ENCODE results near the gene DLL3. TPM values are rescaled to one million over a fixed set of nuclear protein-coding genes. Genes with fewer than 3 reads are reported as not detected.
"Not testable (repeated sequence)": the region's sequence is repeated elsewhere in the genome, so short reads cannot be mapped to it uniquely, and the experiment has no call there.

Gene DLL3, protein sequence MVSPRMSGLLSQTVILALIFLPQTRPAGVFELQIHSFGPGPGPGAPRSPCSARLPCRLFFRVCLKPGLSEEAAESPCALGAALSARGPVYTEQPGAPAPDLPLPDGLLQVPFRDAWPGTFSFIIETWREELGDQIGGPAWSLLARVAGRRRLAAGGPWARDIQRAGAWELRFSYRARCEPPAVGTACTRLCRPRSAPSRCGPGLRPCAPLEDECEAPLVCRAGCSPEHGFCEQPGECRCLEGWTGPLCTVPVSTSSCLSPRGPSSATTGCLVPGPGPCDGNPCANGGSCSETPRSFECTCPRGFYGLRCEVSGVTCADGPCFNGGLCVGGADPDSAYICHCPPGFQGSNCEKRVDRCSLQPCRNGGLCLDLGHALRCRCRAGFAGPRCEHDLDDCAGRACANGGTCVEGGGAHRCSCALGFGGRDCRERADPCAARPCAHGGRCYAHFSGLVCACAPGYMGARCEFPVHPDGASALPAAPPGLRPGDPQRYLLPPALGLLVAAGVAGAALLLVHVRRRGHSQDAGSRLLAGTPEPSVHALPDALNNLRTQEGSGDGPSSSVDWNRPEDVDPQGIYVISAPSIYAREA
- polyA plus RNA-seq (ENCODE audit: insufficient read length in 3 of 3): under 1 TPM; 0.47 to 0.96 (median 0.70) TPM
- long read RNA-seq, donor 1: 0 reads
- long read RNA-seq, donor 2: 0 reads
- long read RNA-seq, donor 3: 0 reads
- long read RNA-seq, donor 4: 0 reads
- long read RNA-seq, donor 5: 0 reads
- long read RNA-seq, donor 6: 0 reads
- long read RNA-seq, donor 7: 0 reads
- long read RNA-seq, donor 8: 0 reads
- long read RNA-seq, donor 9: 0 reads
- long read RNA-seq, donor 10: 0 reads
- long read RNA-seq, donor 11: 0 reads
- long read RNA-seq, donor 12: 0 reads
- long read RNA-seq, donor 13: 0 reads
- long read RNA-seq, donor 14: 0 reads
- long read RNA-seq, donor 15: 0 reads
- long read RNA-seq, donor 16: 0 reads

DNA sequence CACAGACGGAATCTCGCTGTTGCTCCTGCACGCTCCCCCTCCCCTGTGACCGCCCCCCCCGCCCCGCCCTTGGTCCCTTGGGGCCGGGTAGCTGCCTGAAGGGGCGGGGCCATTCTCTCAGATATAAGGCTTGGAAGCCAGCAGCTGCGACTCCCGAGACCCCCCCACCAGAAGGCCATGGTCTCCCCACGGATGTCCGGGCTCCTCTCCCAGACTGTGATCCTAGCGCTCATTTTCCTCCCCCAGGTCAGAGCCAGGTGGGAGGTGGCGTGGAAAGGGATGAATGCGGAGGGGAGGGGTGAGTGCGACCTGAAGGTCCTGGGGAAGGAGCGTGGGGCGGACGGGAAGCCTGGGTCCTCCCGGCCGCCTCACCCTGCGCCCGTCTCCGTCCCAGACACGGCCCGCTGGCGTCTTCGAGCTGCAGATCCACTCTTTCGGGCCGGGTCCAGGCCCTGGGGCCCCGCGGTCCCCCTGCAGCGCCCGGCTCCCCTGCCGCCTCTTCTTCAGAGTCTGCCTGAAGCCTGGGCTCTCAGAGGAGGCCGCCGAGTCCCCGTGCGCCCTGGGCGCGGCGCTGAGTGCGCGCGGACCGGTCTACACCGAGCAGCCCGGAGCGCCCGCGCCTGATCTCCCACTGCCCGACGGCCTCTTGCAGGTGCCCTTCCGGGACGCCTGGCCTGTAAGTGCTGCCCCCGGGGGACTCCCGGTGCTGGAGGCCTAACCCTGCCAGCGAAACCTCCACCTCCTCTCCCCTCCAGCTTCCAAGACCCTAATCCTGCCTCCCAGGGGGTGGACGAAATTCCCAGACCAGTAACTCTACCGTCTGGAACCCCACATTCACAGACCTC is at the start of gene DLL3:
TSS of gene DLL3 (plus strand) at position 150 of the 845 bp plus-strand sequence. CDS start at position 178, 28 bp downstream.
- DNase-seq: no peak

DNA sequence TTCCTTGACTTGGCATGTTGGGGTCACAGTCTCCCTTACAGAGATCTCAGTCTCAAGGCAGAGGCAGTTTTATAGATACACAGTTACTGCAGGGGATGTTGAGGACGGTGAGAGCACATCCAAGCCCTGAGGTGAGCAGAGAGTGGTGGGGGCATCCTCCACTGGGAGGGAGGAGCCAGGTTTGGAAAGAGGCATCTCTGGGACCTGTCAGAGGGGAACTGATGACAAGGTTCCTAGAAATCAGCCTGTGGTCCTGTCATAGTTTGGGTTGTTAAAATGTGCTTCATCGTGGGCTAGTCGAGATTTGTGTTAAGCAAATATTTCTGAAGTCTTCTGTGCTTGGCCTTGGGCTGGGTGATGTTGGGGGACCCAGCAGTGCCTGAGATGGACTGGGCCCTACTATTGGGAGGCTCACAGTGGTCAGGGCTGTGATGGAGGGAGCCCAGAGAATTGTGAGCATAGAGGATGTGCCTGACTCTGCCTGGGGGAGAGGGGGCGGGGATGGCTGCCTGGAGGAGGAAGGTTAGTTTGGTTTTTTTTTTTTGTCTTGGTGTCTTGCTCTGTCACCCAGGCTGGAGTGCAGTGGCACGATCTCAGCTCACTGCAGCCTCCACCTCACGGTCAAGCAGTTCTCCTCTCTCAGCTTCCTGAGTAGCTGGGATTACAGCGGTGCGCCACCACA is 49.5 kb upstream of the DLL3 start:
- DNase-seq: no peak

DNA sequence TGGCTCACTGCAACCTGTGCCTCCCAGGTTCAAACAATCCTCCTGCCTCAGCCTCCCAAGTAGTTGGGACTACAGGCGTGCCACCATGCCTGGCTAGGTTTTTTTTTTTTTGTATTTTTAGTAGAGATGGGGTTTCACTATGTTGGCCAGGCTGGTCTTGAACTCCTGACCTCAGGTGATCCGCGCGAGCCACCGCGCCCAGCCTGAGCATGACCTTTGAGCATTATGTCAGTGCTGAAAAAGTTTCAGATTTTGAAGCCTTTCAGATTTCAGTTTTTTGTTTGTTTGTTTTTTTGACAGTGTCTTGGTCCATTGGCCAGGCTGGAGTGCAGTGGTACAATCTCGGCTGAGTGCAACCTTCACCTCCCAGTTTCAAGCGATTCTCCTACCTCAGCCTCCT is 47.5 kb upstream of the DLL3 start:
- not testable (repeated sequence) for DNase-seq

DNA sequence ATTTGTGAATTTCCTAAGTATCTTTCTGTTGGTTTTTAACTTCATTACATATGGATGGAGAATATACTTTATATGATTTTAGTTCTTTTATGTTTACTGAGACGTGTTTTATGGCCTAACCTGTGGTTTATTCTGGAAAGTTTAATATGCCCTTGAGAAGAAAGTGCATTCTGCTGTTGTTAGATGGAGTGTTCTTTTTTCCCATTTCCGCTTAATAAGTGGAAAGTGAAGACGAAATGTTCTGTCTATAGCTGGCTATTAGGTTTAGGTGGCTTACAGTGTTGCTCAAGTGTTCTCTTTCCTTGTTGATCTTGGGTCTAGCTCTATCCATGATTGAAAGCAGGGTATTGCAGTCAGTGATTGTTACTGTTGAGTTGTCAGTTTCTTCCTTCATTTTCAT is 35.3 kb upstream of the DLL3 start:
- no peak for DNase-seq

DNA sequence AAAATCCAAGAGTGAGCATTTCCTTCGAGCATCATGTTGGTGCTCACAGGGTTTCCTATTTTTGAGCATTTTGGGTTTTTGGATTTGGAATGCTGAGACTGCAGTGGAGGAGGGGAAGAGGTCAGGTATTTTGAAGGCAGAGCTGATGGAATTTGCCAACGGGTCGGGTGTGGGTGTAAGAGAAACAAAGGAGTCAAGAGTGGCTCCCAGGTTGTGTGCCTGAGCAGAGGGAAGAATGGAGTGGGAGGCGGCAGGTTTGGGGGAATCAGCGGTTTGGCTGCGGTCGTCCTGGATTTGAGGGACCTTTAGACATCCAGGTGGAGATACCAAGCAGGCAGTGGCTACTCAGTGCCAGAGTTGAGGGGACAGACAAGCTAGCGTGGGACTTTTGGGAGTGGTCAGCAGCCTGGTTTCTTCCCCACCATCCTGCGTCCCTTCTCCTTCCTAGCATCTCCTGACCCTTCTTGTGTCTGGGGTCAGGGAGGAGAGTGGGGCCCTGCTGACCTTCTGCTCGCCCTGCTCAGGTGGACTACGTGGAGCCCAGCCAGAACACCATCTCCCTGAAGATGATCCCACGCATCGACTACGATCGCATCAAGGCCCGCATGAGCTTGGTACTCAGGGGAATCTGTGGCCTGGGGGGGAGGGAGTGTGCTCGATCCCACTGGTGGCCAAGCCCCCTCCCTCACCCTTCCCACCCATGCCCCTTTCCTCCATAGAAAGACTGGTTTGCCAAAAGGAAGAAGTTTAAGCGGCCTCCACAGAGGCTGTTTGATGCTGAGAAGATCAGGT is 32.6 kb upstream of the DLL3 start:
- no peak for DNase-seq

DNA sequence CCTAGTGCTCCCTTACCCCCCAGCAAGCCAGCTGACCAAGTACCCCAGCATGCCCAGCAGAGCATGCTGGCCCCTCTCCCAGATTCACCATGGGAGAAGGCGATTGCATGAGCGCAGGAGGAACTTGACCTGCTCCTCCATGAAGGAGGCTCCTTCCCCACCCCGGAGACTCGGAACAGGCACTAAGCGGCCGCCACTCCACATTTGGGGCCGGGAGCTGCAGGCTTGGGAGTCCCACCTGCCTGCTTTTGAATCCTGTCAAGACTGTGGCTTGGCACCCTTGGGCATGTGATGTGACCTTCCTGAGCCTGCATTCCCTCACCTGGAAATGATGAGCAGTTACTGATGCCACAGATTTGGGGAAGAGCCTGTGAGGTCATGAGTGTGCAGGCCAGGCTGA is 30.8 kb upstream of the DLL3 start:
- DNase-seq: no peak

DNA sequence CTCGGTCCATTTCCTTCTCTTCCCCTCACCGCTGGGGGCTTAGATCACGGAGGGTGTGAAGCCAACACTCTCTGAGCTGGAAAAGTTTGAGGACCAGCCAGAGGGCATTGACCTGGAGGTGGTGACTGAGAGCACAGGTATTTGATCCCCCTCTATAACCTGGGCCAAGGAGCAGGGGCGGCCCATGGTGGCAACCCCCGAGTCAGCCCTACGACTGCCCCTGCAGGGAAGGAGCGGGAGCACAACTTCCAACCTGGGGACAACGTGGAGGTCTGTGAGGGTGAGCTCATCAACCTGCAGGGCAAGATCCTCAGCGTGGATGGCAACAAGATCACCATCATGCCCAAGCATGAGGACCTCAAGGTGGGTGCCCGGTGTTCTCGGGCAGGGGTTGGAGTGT is 29.7 kb upstream of the DLL3 start:
- no peak for DNase-seq

DNA sequence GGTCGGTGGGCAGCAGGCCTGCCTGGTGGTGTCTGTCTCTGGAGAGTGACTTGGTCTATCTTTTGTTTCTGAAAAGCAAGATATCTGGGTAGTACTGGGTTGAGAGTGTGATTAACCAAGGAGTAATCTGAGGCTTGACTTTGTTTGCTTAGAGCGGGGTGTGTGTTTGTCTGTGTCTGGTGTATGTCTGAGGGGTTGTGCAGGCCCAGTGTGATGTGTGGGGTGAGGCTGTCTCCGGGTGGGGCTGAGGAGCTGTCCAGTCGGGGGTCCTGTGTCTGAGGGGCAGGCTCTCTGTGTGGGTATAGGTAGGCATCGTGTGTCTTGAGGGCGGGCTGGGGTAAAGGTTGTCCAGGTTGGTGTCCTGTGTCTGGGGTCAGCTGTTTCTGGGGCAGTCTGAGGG is 29.2 kb upstream of the DLL3 start:
- no peak for DNase-seq

DNA sequence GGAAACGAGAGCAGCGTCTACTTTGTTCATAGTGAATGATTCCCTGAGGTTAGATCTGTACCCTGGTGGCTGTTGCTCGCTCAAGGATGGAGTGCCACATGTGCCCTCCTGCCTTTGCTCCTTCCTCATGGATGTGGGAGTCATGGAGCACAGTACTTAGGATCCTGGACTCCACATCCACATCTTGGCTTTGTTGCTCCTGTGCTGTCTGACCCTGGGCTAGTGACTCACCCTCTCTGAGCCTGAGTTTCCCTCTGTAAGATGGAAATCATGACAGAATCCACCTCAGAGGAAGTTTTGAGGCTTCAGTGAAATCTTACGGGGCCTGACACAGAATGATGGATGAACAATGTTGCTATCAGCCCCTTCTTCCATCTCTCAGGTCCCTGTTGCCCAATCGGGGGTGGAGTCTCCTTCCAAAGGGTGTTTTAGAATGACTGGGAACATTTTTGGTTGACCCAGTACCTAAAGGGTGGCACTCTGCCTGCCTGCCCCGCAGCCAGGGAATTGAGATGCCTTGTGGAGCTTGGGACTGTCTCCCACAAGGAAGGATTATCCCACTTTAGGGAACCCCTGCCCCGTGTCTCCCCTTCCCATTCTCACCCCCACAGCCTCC is 27.9 kb upstream of the DLL3 start:
- DNase-seq: no peak

DNA sequence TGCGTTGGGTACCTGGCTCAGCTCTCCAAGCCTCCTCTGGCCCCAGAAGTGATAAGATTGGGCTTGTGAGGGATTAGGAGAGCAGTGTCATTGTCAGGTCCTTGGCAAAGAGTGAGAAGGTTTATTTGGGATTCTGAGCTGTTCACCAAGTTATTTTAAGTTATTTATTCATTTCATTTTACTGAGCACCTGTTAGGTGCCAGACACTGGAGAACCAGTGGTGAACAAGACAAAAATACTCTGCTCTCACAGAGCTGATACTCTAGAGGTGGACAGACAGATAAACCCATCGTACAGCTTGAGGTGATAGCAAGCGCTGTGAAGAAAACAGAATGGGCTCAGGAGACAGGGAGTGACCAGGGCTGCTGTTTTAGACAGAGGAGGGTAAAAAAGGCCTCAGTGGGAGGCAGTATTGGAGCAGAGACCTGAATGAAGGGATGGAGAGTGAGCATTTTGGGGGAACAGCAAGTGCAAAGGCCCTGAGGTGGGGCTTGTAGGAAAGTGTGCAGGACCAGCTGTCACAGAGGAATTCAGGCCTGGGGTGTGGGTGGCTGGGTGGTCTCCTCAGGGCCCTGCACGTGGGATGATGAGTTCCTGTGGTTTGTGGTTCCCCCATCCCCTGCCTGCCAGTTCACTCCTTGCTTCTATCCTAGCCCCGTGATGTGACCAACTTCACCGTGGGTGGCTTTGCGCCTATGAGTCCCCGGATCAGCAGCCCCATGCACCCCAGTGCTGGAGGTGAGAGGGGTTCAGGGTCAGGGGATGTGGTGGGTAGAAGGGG is 26.8 kb upstream of the DLL3 start:
- no peak for DNase-seq

DNA sequence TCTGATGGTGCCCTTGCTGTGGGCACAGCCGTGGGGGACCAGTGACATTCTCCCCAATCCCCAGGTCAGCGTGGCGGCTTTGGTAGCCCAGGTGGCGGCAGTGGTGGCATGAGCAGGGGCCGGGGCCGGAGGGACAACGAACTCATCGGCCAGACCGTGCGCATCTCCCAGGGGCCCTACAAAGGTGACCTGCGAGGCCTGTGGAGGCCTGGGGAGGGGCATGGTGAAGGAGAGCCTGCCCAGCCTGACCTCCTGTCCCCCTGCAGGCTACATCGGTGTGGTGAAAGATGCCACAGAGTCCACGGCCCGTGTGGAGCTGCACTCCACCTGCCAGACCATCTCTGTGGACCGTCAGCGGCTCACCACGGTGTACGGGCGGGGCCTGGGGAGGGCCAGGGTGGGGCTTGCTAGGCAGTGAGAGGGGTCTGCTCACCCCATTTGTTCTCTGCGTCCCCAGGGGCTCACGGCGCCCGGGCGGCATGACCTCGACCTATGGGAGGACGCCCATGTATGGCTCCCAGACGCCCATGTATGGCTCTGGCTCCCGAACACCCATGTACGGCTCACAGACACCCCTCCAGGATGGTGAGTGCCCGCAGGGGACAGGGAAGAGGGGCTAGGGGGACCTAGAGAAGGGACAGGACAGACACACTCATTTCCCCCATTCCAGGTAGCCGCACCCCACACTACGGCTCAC is 25.9 kb upstream of the DLL3 start:
- DNase-seq: no peak

DNA sequence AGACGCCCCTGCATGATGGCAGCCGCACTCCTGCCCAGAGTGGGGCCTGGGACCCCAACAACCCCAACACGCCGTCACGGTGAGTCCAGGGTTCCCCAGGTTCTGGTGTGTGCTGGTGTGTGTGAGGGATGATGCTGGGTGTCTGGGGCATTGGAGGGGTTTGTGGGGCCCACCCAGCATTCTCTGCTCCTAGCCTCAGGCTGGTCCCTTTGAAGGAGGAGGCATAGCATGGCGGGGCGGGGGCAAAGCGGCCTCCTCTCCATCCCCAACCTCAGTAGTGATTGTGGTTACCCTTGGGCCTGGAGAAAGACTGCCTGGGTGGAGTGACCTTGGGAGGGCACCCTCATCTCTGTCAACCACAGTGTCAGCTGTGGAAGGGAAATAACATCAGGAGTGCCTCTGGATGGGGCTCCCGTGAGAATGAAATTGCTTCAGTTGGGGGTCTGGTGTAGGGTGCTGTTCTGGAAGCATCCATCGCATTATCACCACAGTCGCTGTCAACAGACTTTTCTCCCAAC is 25.2 kb upstream of the DLL3 start:
- DNase-seq: no peak

DNA sequence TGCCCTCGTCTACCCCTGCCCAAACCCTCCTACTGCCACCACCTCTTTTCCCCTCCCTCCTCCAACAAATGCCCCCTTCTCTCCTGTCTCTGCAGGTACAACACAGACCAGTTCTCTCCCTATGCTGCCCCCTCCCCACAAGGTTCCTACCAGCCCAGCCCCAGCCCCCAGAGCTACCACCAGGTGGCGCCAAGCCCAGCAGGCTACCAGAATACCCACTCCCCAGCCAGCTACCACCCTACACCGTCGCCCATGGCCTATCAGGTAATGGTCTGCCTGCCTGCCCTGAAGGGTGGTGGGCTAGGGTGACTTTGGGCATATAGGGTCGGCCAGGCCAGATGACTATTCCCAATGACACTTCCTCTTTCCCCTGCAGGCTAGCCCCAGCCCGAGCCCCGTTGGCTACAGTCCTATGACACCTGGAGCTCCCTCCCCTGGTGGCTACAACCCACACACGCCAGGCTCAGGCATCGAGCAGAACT is 24.6 kb upstream of the DLL3 start:
- DNase-seq: peak; percentile 30

DNA sequence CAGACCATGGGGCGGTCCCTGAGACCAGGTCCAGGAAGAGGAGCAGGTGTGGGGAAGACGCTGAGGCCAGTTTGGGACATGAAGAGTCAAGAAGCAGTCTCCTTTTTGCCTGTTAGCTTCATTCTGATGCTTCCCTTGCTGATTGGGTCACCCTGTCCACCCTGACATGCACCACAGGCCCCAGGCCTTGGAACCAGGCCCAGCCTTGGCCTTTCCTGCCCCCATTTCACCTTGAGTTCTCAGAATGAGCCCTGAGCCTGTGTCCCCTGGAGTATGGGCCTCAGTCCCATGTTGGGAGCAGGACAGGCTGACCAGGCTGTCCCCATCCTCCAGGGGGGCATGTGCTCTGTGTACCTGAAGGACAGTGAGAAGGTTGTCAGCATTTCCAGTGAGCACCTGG is 23.0 kb upstream of the DLL3 start:
- no peak for DNase-seq

DNA sequence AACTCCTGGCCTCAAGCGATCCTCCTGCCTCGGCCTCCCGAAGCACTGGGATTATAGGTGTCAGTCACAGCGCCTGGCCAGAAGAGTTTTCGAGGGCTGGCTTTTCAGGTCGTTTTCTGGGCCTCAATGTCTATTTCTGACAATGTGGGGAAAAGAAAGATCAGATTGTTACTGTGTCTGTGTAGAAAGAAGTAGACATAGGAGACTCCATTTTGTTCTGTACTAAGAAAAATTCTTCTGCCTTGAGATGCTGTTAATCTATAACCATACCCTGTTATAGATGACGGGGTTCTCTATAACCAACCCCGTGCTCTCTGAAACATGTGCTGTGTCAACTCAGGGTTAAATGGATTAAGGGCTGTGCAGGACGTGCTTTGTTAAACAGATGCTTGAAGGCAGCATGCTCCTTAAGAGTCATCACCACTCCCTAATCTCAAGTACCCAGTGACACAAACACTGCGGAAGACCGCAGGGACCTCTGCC is 19.4 kb upstream of the DLL3 start:
- not testable (repeated sequence) for DNase-seq

DNA sequence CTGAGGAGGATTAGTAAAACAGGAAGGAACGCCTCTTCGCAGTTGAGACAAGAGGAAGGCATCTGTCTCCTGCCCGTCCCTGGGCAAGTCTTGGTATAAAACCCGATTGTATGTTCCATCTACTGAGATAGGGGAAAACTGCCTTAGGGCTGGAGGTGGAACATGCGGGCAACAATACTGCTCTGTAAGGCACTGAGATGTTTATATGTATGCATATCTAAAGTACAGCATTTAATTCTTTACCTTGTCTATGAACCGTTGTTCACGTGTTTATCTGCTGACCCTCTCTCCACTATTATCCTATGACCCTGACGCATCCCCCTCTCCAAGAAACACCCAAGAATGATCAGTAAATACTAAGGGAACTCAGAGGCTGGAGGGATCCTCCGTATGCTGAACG is 18.8 kb upstream of the DLL3 start:
- no peak for DNase-seq

DNA sequence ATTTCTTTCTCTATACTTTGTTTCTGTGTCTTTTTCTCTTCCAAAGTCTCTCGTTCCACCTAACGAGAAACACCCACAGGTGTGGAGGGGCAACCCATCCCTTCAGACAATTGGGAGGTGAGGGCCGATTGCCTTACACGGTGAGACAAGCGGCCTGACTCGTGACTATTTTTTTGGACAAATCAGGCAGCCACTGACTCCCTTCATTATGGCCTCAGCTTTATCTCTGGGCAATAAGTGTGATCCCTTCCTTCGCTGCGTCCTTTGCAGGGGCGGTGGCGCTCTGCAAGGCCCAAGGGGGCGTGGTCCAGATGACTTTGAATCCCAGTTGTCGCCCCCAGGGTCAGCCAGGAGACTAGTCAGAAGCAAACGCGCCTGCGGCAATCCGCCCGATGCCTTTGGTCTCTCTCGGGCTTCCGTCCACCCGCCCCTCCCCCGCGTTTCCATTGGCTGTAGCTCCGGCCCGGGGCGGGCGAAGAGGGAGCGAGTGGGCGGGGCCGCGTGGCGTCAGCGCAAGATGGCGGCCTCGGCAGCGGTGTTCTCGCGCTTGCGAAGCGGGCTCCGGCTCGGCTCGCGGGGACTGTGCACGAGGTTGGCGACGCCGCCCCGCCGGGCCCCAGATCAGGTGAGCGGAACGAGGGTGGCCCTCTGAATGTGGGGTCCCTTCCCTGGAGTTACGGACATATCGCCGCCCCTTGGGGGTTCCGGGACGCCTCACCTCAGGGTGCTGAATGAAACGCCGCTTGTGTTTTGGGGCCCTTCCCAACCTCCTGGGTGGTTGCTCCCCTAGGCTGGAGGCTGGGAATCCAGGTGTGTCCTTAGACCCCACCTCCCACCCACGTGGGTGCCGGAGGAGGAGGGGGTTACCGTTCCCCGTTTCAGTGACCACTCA is 18.2 kb upstream of the DLL3 start, which contains the start of gene TIMM50:
TSS of gene TIMM50 (plus strand) at position 502 of the 892 bp plus-strand sequence. CDS start at position 518, 16 bp downstream.
- peak; percentile 96 for DNase-seq
